Measurements from ENCODE around the gene SASH1.
A peak's percentile ranks its signal among the peaks of the same experiment; 100 is the strongest.
"Not testable (repeated sequence)": the region's sequence is repeated elsewhere in the genome, so short reads cannot be mapped to it uniquely, and the experiment has no call there.

The SASH1 gene

DNA sequence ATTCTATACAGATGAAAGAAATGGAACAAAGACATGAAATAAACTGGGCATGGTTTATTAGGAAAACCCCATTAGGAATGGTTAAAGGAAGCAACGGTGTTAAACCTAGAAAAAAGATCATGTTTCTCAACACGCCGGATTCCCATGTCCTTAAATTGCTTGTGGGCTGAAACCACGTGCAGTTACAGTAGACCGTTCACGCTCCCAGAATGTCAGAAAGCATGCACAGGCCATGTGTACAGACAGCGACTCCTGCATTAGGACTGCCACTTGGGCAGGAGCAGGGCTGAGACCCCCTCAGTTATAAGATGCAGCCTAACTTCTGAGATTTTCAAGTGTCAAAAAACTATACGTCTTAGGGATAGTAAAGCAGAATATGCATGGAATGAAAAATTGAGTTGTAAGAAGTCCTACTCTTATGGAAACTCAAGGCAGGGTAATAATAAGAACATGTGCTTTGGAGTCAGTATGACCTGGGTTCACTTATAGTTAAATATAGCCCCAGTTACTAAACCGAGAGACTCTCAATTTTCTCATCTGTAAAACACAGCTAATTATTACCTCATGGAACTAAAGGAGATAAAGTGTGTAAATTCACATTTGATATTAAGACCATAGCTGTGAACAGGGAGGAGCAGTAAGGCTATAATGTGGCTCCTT is 230.2 kb downstream of the SASH1 start:
- no peak for DNase-seq

DNA sequence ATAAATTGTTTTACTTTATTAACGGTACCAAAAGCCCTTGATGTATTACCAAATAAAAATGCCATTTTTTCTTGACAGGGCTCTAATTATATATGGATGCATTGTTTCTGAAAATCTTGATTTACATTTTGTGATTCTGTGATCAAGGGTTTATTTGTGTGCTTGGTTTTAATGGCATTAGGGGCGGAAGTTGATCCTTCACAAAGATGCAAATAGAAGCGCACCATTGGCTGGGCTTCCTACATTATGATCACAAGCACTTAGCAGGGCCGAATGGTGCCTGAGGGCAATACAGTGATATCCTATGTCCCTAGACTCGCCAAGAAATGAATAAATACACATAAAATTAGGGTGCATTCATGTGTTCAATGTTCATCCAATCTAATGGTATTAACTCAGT is 231.3 kb downstream of the SASH1 start:
- DNase-seq = no peak

DNA sequence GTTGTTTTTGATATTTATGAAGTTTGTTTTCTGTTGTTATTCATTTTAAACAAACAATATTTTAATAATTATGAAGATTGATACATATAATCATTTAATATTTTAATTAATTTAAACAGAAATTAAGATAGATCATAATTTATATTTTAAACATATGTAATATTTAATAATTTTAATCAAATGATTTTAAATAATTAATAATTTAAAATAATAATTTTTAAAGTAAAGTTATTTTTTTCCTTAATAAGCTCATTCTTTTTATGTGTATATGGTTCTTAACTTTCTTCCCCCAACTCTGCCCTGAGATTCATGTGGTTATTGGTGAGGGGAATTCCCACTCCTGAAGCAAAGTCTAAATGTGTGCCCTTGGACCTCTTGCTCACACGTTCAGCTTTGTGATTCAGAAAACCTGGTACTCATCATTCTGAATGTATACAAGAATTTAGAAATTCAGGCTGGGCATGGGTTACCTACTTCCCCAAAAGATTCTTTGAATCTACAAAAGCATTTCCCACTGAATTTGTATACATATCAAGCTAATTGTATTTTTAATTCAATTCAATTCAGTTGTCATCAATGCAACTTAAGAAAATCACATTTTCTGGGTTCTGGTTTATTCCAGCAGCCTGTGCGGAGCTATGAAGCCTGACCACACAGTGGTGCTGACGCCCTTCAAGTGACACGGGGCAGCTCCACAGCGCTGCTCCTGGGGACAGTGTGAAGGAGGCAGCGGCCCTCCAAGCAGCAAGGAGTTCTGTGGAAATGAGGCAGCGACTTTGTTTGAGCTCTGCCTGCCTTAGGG is 235.2 kb downstream of the SASH1 start:
- peak in 51 of 56 donors; percentile 9 to 83 (median 53) for DNase-seq

DNA sequence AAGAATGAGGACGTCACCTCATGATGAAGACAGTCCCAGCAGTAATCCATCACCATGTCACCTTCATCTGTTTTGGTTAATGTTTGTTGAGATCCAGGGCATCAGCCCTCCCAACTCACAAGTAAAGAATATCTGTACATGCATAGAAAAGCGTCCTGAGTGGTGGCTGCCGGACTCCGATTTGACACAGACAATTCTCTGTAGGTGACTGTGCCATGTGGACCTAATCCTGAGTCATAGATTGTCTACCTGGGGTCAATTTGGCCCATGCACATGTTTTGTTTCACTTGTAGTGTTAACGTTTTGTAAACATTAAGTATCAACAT is 235.8 kb downstream of the SASH1 start:
- DNase-seq = no peak

DNA sequence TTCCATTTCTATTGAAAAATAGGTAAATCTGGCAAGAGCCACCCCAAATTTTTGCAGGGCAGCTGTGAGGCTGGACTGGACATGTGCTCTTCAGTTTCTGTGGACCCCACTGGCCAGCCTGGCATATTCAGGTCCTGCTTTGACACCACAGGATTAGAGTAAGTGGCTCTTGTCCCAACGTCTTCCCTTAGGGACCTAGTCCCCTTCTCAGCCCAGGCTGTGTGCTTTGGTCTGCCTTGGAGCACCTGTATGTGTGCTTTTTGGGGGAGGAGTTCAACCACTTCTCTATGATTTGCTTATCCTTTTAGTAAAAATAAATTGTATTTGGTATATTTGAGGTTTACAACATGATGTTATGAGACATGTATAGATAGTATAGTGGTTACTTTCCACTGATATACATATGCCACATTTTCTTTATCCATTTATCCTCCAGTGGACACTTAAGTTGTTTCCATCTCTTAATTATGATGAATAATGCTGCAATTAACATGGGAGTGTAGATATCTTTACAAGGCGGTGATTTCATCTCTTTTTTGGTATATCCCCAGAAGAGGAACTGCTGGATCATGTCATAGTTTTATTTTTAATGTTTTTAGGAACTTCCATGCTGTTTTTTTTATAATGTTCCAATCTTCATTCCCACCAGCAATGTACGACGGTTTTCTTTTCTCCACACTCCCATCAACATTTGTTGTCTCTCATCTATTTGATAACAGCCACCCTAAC is 236.4 kb downstream of the SASH1 start:
- no peak for DNase-seq

DNA sequence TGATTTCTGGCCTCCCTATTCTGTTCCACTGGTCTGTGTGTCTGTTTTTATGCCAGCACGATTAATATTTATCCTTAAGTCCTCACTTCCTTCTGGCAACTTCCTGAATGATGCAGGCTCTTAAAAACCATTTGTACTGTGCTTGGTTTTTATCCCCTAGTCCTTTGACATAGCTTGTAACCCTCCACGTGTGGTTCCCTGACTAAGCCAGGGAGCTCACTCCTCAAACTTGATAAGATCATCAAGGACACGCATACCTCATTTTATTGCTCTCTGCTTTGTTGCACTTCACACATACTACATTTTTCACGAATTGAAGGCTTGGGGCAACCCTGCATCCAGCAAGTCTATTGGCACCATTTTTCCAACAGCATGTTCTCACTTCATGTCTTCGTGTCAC is 237.8 kb downstream of the SASH1 start:
- no peak for DNase-seq

DNA sequence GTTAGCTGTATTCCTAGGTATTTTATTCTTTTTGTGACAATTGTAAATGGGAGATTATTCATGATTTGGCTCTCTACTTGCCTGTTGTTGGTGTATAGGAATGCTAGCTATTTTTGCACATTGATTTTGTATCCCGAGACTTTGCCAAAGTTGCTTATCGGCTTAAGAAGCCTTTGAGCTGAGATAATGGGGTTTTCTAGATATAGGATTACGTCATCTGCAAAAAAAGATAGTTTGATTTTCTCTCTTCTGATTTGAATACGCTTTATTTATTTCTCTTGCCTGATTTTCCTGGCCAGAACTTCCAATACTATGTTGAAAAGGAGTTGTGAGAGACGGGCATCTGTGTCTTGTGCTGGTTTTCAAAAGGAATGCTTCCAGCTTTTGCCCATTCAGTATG is 241.0 kb downstream of the SASH1 start:
- no peak for DNase-seq

DNA sequence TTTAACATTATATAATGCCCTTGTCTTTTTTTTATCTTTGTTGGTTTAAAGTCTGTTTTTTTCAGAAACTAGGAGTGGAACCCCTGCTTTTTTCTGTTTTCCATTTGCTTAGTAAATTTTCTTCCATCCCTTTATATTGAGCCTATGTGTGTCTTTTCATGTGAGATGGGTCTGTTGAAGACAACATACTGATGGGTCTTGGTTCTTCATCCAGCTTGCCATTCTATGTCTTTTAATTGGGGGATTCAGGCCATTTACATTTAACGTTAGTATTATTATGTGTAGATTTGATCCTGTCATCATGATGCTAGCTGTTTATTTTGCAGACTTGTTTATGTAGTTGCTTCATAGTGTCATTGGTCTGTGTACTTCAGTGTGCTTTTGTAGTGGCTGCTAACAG is 243.0 kb downstream of the SASH1 start:
- DNase-seq = not testable (repeated sequence)

DNA sequence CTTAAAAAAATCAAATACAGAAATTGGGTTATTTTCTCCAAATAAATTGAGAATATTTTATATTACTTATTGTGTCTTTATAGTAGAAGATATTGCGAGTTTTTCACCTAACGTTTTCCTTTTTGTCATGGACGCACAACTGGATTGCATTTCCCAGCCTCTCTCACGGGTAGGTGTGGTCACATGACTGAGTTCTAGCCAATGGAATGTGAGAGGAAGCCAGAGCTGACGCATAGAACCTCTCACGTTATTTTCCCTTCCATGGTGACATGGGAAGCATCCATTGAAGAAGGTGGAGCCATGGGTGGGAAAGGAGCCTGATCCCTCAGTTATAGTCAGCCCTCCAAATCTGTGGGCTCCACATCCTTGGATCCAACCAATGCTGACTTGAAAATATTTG is 248.2 kb downstream of the SASH1 start:
- no peak for DNase-seq

DNA sequence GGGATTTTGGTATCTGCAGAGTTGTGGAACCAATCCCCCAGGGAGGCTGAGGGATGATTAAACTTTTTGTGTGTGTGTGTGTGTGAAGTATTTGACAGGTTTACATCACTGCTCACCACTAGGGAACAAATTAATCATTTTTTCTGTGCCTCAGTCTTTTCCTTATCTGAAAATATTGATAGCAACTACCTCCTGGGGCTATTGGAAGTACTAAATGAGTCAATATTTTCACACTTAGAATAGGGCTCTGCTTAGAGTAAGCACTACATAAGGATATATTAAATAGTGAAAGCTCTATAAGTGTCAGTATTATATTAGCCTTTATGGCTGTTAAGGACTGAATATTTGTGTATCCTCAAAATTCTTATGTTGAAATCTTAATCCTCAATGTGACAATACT is 249.0 kb downstream of the SASH1 start:
- DNase-seq = no peak

DNA sequence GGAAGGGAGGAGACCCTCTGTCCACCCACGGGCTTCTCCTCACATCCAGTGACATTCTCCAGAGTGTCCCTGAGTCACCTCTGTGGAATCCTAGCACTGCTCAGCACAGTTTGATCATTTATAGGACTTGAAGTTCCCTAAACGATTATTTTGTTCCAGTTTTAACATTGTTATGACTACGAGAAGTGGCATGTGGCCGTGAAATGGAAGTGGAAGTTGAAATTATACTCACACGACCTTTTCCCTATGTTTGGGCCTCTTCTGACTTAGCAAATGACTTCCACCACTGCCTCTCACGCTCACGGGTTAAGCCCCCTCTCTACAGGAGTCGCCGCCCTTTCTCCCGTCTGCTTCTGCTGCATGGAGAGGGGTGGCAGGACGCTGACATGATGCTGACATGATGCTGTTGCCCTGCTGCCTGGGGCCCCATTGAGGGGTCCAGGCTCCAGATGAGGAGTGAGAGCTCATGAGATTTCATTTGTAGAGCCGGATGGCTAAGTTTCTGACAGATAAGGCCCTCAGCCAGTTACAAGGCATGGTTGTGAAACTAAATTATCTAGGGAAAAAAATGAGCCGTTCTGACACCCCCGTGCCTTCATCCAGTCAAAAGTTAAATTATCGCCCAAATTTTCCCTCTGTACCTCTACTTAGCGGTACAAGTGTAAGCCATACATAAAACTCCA is 250.6 kb downstream of the SASH1 start:
- DNase-seq = no peak

DNA sequence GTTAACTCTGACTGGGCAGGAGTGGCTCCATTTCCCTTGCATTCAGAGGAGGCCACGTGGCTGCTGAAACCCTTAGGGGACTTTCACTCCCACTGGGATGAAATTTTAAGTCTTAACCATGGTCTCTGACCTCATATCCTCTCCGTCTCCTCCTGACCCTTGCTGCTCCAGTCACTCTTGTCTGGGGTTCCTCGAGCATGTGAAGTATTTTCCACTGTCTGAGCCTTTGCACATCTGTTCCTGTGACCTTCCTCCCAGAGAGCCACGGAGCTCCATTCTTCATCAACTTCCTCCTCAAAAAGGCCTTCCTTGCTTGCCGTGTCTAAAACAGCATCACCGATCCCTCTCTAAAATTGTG is 251.2 kb downstream of the SASH1 start:
- no peak for DNase-seq

DNA sequence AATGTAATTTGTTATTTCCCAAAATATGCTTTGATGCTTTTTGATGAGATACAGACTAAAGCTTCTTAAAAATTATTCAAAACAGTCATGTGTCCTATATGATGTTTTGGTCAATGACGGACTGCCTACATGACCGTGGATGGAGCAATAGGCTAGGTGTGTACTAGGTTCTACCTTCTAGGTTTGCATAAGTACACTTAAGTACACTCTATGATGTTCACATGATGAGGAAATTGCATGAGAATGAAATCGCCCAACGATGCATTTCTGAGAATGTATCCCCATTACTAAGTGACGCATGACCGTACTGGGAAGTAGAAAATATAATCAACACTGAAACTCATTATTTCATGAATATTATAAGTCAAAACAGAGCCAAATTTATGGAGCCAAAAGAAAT is 252.9 kb downstream of the SASH1 start:
- no peak for DNase-seq

DNA sequence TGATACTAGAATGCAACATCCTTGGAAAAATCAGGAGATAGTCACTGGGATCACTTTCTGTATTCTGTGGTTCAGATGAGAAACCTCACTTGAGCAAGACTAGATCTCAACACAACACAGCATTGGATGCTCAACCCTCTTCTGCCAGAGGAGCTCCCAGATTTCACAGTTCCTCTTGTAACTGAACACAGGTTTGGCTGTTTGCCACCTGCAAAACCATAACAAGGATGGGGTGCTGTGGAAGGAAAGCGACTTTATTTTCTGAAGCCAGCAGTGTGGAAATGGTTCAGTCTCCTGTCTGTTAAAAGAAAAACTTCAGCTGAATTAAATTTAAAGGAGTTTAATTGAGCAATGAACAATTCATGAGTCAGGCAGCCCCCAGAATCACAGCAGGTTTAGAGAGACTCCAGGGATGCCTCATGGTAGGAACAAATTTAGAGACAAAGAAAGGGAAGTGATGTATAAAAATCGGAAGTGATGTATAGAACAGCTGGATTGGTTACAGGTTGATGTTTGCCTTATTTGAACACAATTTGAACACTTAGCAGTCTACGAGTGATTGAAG is 254.3 kb downstream of the SASH1 start:
- DNase-seq = no peak

DNA sequence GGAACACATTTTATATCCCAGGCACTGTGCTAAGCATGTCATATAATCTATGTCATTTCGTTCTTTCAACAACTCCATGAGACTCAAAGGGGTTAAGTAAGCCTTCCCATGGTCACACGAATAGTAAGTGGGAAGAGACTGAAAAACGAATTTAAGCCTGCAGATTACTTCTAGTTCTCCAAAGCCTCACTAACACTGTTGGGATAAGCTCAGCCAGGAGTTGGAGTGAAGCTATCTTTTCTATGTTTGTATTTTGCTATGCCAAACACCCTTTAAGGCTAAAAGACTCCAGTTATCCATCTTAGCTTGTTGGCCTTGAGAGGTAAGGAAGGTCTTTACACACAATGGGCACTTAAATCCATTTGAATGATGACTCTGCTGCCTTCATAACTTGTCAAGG is 256.1 kb downstream of the SASH1 start:
- DNase-seq = no peak

DNA sequence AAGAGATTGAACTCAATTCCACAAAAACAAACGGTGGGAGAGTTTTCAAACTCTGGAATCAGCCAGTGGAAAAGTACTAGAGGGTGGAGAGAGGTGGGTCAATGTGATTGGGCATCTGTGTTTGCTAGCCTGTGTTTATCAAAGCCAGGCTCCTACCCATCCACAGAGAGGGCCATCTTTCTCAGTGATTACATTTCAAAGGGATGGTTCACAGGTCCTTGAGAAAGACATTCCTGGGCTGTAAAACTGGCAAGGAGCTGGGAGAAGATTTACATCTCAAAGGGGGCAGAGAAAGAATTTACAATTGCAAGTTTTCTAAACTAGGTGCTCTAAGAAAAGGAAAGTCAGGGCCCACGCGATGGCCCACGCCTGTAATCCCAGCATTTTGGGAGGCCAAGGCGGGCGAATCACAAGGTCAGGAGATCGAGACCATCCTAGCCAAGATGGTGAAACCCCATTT is 257.4 kb downstream of the SASH1 start:
- no peak for DNase-seq
